HG02852 (cell line): ENCODE data around the gene STX1B.
A peak's percentile ranks its signal among the peaks of the same experiment; 100 is the strongest.
"Not testable (repeated sequence)": the region's sequence is repeated elsewhere in the genome, so short reads cannot be mapped to it uniquely, and the experiment has no call there.

Source experiments
- ATAC-seq: cut with Tn5 transposase; IDR thresholded peaks from one replicate; pipeline ENCODE4 v1.9.1; 2021; ENCODE audit warnings: mild to moderate bottlenecking, moderate library complexity; ENCODE audit not compliant: unreplicated experiment

The STX1B gene

GRCh38 chr16:30954993-30955392 is 55.4 kb downstream of the STX1B start:
- no peak for ATAC-seq

GRCh38 chr16:30953511-30954124 is 56.8 kb downstream of the STX1B start:
- peak; percentile 25 for ATAC-seq

DNA sequence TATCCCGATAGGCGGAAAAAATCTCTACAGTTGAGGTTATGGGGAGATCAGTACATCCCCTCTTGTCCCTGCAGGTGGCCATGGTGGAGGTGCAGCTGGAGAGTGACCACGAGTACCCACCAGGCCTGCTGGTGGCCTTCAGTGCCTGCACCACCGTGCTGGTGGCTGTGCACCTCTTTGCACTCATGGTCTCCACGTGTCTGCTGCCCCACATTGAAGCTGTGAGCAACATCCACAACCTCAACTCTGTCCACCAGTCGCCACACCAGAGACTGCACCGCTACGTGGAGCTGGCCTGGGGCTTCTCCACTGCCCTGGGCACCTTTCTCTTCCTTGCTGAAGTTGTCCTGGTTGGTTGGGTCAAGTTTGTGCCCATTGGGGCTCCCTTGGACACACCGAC is 57.3 kb downstream of the STX1B start:
- ATAC-seq: no peak

DNA sequence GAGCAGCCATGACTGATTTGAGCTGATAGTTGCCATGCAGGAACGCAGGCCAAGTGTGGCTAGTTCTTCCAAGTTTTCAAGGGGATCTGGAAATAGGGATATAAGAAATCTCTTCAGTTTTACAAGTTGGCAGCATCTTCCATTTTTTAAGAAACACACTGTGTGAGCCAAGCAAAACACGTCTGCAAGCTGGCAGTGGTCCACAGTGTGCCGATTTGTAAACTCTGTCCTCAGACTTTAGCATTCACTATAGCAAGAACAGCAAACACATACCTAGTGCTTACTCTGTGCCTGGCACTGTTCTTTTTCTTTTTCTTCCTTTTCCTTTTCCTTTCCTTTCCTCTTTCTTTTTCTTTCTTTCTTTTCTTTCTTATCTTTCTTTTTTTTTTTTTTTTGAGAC is 58.7 kb downstream of the STX1B start:
- no peak for ATAC-seq

DNA sequence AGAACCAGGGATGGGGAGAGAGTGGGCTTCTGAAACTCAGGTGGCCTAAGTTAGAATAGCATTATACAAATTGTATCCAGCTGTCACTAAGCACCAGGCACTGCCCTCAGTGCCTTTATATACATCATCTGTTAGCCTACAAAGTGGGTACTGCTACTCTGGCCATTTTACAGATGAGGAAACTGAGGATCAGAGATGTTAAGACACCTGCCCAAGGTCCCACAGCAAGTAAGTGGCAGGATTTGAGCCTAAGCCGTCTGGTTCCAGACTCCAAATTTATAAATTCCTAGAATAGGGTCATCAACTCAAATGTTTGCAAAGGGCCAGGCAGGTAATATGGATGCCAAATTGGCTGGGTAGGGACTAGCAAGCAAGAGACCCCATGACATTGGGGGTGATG is 59.2 kb downstream of the STX1B start:
- ATAC-seq: no peak

DNA sequence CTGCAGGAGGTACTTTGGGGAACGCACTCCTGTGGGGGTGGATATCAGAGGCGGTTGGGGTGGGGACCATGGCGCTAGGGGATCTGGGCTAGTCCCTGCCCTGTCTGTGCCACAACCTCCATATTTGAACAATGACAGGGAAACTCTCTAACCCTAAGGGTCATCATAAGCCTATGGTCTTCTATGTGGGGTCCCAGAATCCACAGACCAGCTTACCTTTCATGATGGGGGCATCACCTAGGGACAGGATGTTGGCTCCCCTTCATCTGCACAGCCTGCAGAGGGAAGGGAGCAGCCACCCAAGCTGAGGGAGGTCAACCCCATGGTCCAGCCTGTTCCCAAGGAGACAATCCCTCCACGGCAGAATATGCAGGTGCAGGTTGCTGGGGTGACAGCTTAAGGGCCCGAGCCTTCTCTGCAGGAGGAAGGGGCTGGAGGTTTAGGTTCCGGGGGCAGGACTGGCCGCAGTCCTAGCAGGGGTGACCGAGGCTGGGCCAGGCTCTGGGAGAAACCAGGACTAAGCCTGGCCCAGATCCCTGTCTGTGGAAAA is 59.8 kb downstream of the STX1B start:
- ATAC-seq: no peak

- peak; percentile 31 for ATAC-seq
Measured at GRCh38 chr16:30949650-30950515, 60.6 kb downstream of the STX1B start.

- ATAC-seq: peak; percentile 73
Measured at GRCh38 chr16:30948667-30949649, 61.5 kb downstream of the STX1B start, which contains the start of gene ORAI3. ORAI3 (plus strand) TSS chr16:30949068; CDS start chr16:30949290, 222 bp downstream.

GRCh38 chr16:30947859-30948666 is 62.4 kb downstream of the STX1B start:
- ATAC-seq: peak; percentile 29

GRCh38 chr16:30947541-30947858 is 62.9 kb downstream of the STX1B start:
- no peak for ATAC-seq

DNA sequence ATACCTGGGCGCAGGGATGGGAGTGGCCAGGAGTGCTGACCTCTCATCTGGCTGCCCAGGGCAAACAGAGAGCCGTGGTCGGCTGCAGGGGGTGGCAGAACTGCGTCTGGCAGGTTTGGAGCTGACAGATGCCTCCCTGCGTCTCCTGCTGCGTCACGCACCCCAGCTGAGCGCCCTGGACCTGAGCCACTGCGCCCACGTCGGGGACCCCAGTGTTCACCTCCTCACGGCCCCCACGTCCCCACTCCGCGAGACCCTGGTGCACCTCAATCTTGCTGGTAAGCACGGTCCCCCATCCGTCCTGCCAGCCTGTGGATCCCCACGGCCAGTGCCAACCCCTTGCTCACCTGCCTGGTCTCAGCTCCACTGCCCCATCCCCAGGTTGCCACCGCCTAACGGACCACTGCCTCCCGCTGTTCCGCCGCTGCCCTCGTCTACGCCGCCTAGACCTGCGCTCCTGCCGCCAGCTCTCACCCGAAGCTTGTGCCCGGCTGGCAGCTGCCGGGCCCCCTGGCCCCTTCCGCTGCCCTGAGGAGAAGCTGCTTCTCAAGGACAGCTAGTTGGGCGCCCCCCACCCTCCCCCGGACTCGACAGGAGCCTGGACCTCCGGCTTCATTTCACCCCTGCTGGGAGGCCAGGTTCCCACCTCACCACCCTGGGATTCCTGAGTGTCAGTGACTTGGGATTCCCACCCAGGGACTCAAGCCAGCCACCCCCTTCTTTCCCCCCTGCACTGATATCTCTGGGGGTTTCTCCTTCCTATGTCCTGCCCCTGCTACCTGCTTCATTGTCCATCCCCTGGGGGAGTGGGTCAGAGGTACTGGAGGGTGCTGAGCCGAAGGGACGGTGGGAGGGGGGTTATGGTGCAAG is 63.5 kb downstream of the STX1B start:
- no peak for ATAC-seq

DNA sequence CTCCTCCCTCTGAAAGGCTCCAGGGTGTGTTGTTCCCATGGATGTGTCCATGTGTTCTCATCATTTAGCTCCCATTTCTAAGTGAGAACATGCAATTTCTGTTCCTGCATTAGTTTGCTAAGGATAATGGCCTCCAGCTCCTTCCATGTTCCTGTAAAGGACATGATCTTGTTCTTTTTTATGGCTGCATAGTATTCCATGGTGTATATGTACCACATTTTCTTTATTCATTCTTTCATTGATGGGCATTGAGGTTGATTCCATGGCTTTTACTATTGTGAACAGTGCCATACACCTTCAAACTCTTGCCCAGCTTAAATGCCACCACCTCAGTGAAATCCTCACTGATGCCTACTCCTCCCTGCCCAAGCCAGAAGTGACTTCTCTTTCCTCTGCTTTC is 66.1 kb downstream of the STX1B start:
- ATAC-seq: no peak

DNA sequence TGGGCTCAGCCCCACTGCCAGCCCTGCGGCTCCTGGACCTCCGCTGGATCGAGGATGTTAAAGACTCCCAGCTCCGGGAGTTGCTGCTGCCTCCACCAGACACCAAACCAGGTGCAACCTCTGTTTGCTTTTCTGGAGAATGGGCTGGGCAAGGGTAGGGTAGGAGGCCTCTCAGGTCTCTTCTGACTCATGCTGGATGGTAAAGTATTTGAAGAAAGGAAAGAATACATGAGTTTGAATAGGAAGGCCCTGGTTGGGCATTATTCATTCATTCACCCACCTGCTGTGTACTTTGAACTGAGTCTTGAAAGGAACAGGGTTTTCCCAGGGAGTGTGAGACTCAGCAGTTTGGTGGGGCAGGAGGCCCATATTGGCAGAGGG is 68.0 kb downstream of the STX1B start:
- no peak for ATAC-seq

- peak; percentile 89 for ATAC-seq
Measured at GRCh38 chr16:30941600-30942425, 68.6 kb downstream of the STX1B start.

- not testable (repeated sequence) for ATAC-seq
Measured at GRCh38 chr16:30939571-30939970, 70.9 kb downstream of the STX1B start.
